Measurements from ENCODE around the gene SYT3.

SYT3 gene

GRCh38 chr19:50661766-50662650 lies 22.3 kb upstream of the SYT3 start:
- no peak for DNase-seq

- DNase-seq: no peak
Observed at GRCh38 chr19:50661023-50661422, 21.3 kb upstream of the SYT3 start.

- DNase-seq: no peak
Observed at GRCh38 chr19:50660088-50660366, 20.3 kb upstream of the SYT3 start.

GRCh38 chr19:50659318-50660087 lies 19.8 kb upstream of the SYT3 start:
- DNase-seq: no peak

GRCh38 chr19:50658441-50659317 lies 19.0 kb upstream of the SYT3 start:
- DNase-seq: peak; percentile 83

- peak; percentile 93 for DNase-seq
Observed at GRCh38 chr19:50657712-50658440, 18.2 kb upstream of the SYT3 start.

- DNase-seq: no peak
Observed at GRCh38 chr19:50657222-50657669, 17.6 kb upstream of the SYT3 start.

- DNase-seq: no peak
Observed at GRCh38 chr19:50654882-50655281, 15.2 kb upstream of the SYT3 start.

- DNase-seq: no peak
Observed at GRCh38 chr19:50652722-50653121, 13.0 kb upstream of the SYT3 start.

- no peak for DNase-seq
Observed at GRCh38 chr19:50651174-50651573, 11.5 kb upstream of the SYT3 start.

- DNase-seq: no peak
Observed at GRCh38 chr19:50649433-50650391, 10.0 kb upstream of the SYT3 start, which contains the start of gene C19orf81. Gene C19orf81, plus strand, starts transcription at chr19:50649445. Its CDS starts 0 bp downstream, at chr19:50649445.

- DNase-seq: no peak
Observed at GRCh38 chr19:50648659-50649058, 9.0 kb upstream of the SYT3 start.

GRCh38 chr19:50647879-50648615 lies 8.4 kb upstream of the SYT3 start:
- DNase-seq: no peak

GRCh38 chr19:50646074-50646807 lies 6.6 kb upstream of the SYT3 start:
- no peak for DNase-seq

- no peak for DNase-seq
Observed at GRCh38 chr19:50645107-50645506, 5.4 kb upstream of the SYT3 start.

- DNase-seq: no peak
Observed at GRCh38 chr19:50644315-50644915, 4.7 kb upstream of the SYT3 start.

- no peak for DNase-seq
Observed at GRCh38 chr19:50640368-50640767, 687 bp upstream of the SYT3 start.

- no peak for DNase-seq
Observed at GRCh38 chr19:50638600-50638999, 1.1 kb downstream of the SYT3 start.

Measured in stimulated activated CD8-positive, alpha-beta memory T cell treated with anti-CD3 and anti-CD28 coated beads, Interleukin-4, amount 100 ng/mL, for 48 hours (primary cell).